ENCODE results near the gene FGFR2. TPM values are rescaled to one million over a fixed set of nuclear protein-coding genes. Genes with fewer than 3 reads are reported as not detected.

FGFR2 gene
- total and polyA plus RNA-seq, 9 of the 15 experiments (the other 6 are each of a cell fraction or from before 2014, with no cell fraction given) = 0.20 TPM; not detected in 8

GRCh38 chr10:121595351-121595805 is 2.9 kb downstream of the FGFR2 start (continued):
- no peak for TF ChIP-seq CEBPZ (IDR thresholded peaks at IDR 0.05; ENCODE audit: borderline replicate concordance, low read depth, low read length)

- Histone ChIP-seq H3K4me1 (replicated peaks in 1 of 2; ENCODE audit: control insufficient read depth in 2 of 2, insufficient read depth in 2 of 2, low read length in 2 of 2) (peaks cover 0 to 11% of the 10 kb centered on the region in 2 experiments; a peak in 2 of 5 replicates), H3K27me3 (ENCODE audit: control insufficient read depth in 2 of 2, insufficient read depth in 2 of 2, low read length in 2 of 2) (peaks cover 4 to 23% of the 10 kb centered on the region in 2 experiments; a peak in 4 of 5 replicates), H3K9ac (ENCODE audit: insufficient read depth in 1 of 2, low read depth in 2 of 2, low read length in 2 of 2) (no peak overlapping the region), H2AFZ (ENCODE audit: low read depth, low read length) (no peak overlapping the region), H3K4me3 (no peak overlapping the region), H4K20me1 (replicated peaks; ENCODE audit: control insufficient read depth, insufficient read depth, low read length) (no peaks in the 10 kb centered on the region), H3K36me3 (ENCODE audit: control insufficient read depth, insufficient read depth, low read length) (no peaks in the 10 kb centered on the region), H3K9me1 (ENCODE audit: control insufficient read depth, insufficient read depth, low read length) (no peaks in the 10 kb centered on the region), H3K4me2 (ENCODE audit: insufficient read depth, low read length) (no peak overlapping the region), H3K27ac (ENCODE audit: extremely low read depth, low read depth, low read length) (no peak overlapping the region), H3K79me2 (ENCODE audit: control insufficient read depth, insufficient read depth, low read length) (no peaks in the 10 kb centered on the region), H3K9me3 (replicated peaks; ENCODE audit: control insufficient read depth, insufficient read depth, low read depth, low read length) (no peaks in the 10 kb centered on the region)
- TF ChIP-seq ADNP (tag; IDR thresholded peaks at IDR 0.05) = no peak
- TF ChIP-seq KAT7 (CRISPR knock-in tag; IDR thresholded peaks at IDR 0.05; ENCODE audit: borderline replicate concordance) = no peak
- no peak for TF ChIP-seq GABPB1 (CRISPR knock-in tag; IDR thresholded peaks at IDR 0.05)
- no peak for TF ChIP-seq SPI1 (IDR thresholded peaks at IDR 0.05; ENCODE audit: borderline replicate concordance, low read depth, low read length)
- TF ChIP-seq ZNF668 (CRISPR knock-in tag; IDR thresholded peaks at IDR 0.05) = no peak
- no peak for TF ChIP-seq CHD1 (IDR thresholded peaks at IDR 0.05; ENCODE audit: low read length)
- no peak for TF ChIP-seq MAFK (IDR thresholded peaks at IDR 0.05; ENCODE audit: low read length)
- TF ChIP-seq KDM4B (IDR thresholded peaks at IDR 0.05; ENCODE audit: borderline replicate concordance in 2 of 2, low read depth in 1 of 2) = no peak
- TF ChIP-seq ZNF76 (CRISPR knock-in tag; IDR thresholded peaks at IDR 0.05; ENCODE audit: borderline replicate concordance) = no peak
- no peak for TF ChIP-seq STAT5B (CRISPR knock-in tag; IDR thresholded peaks at IDR 0.05)
- TF ChIP-seq SRSF9 (IDR thresholded peaks at IDR 0.05; ENCODE audit: borderline replicate concordance, low read depth, low read length) = no peak
- ChIA-PET POLR2A (no interaction called here), CTCF (ENCODE audit: low intra/inter-chr PET ratio) (no interaction called here)
- 2% methylated on average over 5 of the region's 5 CpGs for WGBS (ENCODE audit: insufficient coverage, low coverage, missing lambda C conversion rate)
- intact Hi-C loops (cut with micrococcal nuclease) = no loop called here
- no peak for FAIRE-seq
- DNase-seq (ENCODE audit: extremely low read depth in 1 of 4, low spot score in 3 of 4) = no peak
- ATAC-seq = no peak
- in situ Hi-C loops (cut with MboI) = no loop called here
- BruUV-seq (replicated peaks) = no TSS peak
These were observed 3.5 kb downstream of the FGFR2 start for GRCh38 chr10:121594623-121595350.
